K562 (cell line): ENCODE results near the gene TEX54.
A peak's percentile ranks its signal among the peaks of the same experiment; 100 is the strongest.

Experiments used
- CTCF ChIP-seq, 3 experiments: IDR thresholded peaks in 2 of 3; conservative IDR thresholded peaks in 1 of 3; 2 replicates each; pipeline ENCODE4 v1.5.1; 2011 to 2012; ENCODE audit warnings: low read length in 3 of 3, mild to moderate bottlenecking in 3 of 3, control low read depth in 2 of 3, improper control_type of control experiment in 1 of 3, inconsistent platforms in 1 of 3, low read depth in 1 of 3, mixed read lengths in 1 of 3, moderate library complexity in 1 of 3; ENCODE audit not compliant: insufficient read depth in 2 of 3
- MITF ChIP-seq: IDR thresholded peaks from 2 replicates; pipeline ENCODE4 v1.6.1; 2014; ENCODE audit warnings: antibody characterized with exemption
- POLR2AphosphoS5 ChIP-seq: IDR thresholded peaks from 2 replicates; pipeline ENCODE4 v1.6.1; 2011; ENCODE audit warnings: mild to moderate bottlenecking, low read depth, low read length, moderate library complexity; ENCODE audit not compliant: control insufficient read depth, insufficient read depth
- SMARCA4 ChIP-seq: fragments of 450-650 bp; IDR thresholded peaks from 2 replicates; pipeline ENCODE4 v1.6.1; 2016
- SMARCC2 ChIP-seq: fragments of 450-650 bp; IDR thresholded peaks from 2 replicates; pipeline ENCODE4 v1.6.1; 2017; ENCODE audit warnings: antibody characterized with exemption, moderate library complexity, mild to moderate bottlenecking, low read depth
- ZNF121 ChIP-seq: sonication (generic); formaldehyde crosslinking; conservative IDR thresholded peaks from 2 replicates; pipeline ENCODE4 v1.8.0; 2022; ENCODE audit warnings: missing genetic modification reagents

GRCh38 chr11:62788991-62789390, 43.6 kb downstream of the TEX54 start:
- no peak for TF ChIP-seq MITF
- TF ChIP-seq ZNF121: no peak
- peak; percentile 20 to 31 (median 25); a peak in 3 of 6 replicates for TF ChIP-seq CTCF (IDR thresholded peaks at IDR 0.05 in 2 of 3, conservative IDR thresholded peaks at IDR 0.05 in 1 of 3; ENCODE audit: insufficient read depth in 2 of 3, low read depth in 1 of 3, low read length in 3 of 3)
- TF ChIP-seq SMARCA4: no peak
- no peak for TF ChIP-seq POLR2AphosphoS5
- no peak for TF ChIP-seq SMARCC2
